ENCODE data around the gene MBLAC1. TPM values are rescaled to one million over a fixed set of nuclear protein-coding genes. Genes with fewer than 3 reads are reported as not detected.
A peak's percentile ranks its signal among the peaks of the same experiment; 100 is the strongest.
"Not testable (repeated sequence)": the region's sequence is repeated elsewhere in the genome, so short reads cannot be mapped to it uniquely, and the experiment has no call there.

MBLAC1 gene
- total RNA-seq, 2 experiments from 2014 or later: 2.3 to 3.6 TPM

- ChIA-PET CTCF (interaction anchor here (5.2 kb wide), 1 partner anchor 11 kb away, joined by 36 read pairs; no protein-coding TSS in a partner anchor), POLR2A (no interaction called here)
- peaks cover 26% of the 10 kb centered on the region for H3K4me1 Mint-ChIP-seq
- H3K4me3 Mint-ChIP-seq: peak within 1 kb of the TSS; percentile 83
- DNase-seq: peak; percentile 96
- H3K27me3 Mint-ChIP-seq: no peaks in the 10 kb centered on the region
- H3K9me3 Mint-ChIP-seq: no peaks in the 10 kb centered on the region
- H3K27ac Mint-ChIP-seq: peak within 1 kb of the TSS; percentile 99
- peaks cover 22% of the 10 kb centered on the region for H3K36me3 Mint-ChIP-seq (ENCODE audit: low read depth)
These were observed 7.4 kb upstream of the MBLAC1 start, which contains the start of the genes CNPY4 and TAF6 for GRCh38 chr7:100119072-100119969. TSS of gene CNPY4 (plus strand) at chr7:100119634. CDS start at chr7:100119745, 111 bp downstream. TSS of gene TAF6 (minus strand) at chr7:100119358. CDS start at chr7:100114209, 5,149 bp downstream.

- Mint-ChIP-seq H3K36me3 (ENCODE audit: low read depth) (peaks cover 30% of the 10 kb centered on the region), H3K9me3 (no peaks in the 10 kb centered on the region), H3K27ac (peak overlapping the region; percentile 99), H3K4me1 (peaks cover 34% of the 10 kb centered on the region), H3K27me3 (no peaks in the 10 kb centered on the region), H3K4me3 (peak overlapping the region; percentile 83)
- CTCF ChIA-PET: interaction anchor here (0.7 to 5.2 kb wide), 4 partner anchors 11 to 38 kb away, joined by 3 to 36 read pairs (median 4); partner anchors contain the start of genes AP4M1 and MCM7
- DNase-seq: peak; percentile 77
- POLR2A ChIA-PET: no interaction called here
These were observed 6.6 kb upstream of the MBLAC1 start for GRCh38 chr7:100119970-100120732.

- ChIA-PET POLR2A (no interaction called here), CTCF (interaction anchor here (0.7 to 5.2 kb wide), 5 partner anchors 10 to 308 kb away, joined by 3 to 36 read pairs (median 3); partner anchors contain the start of genes AP4M1, MCM7 and ZCWPW1)
- Mint-ChIP-seq H3K4me1 (peaks cover 38% of the 10 kb centered on the region), H3K9me3 (no peaks in the 10 kb centered on the region), H3K4me3 (peak overlapping the region; percentile 83), H3K36me3 (ENCODE audit: low read depth) (peaks cover 31% of the 10 kb centered on the region), H3K27ac (peak overlapping the region; percentile 99), H3K27me3 (no peaks in the 10 kb centered on the region)
- no peak for DNase-seq
These were observed 6.1 kb upstream of the MBLAC1 start for GRCh38 chr7:100120733-100121036.

GRCh38 chr7:100122067-100122466, 4.7 kb upstream of the MBLAC1 start:
- Mint-ChIP-seq H3K36me3 (ENCODE audit: low read depth) (peaks cover 37% of the 10 kb centered on the region), H3K27ac (no peak overlapping the region), H3K27me3 (no peaks in the 10 kb centered on the region), H3K9me3 (no peaks in the 10 kb centered on the region), H3K4me3 (no peak overlapping the region), H3K4me1 (peaks cover 49% of the 10 kb centered on the region)
- ChIA-PET CTCF (interaction anchor here (0.6 to 5.2 kb wide), 5 partner anchors 9 to 446 kb away, joined by 3 to 36 read pairs (median 4); partner anchors contain the start of genes AP4M1, MCM7 and ZCWPW1), POLR2A (no interaction called here)
- DNase-seq: no peak

GRCh38 chr7:100122568-100122967, 4.2 kb upstream of the MBLAC1 start:
- Mint-ChIP-seq H3K4me3 (no peak overlapping the region), H3K4me1 (peaks cover 49% of the 10 kb centered on the region), H3K27ac (peak overlapping the region; percentile 19), H3K27me3 (no peaks in the 10 kb centered on the region), H3K36me3 (ENCODE audit: low read depth) (peaks cover 37% of the 10 kb centered on the region), H3K9me3 (no peaks in the 10 kb centered on the region)
- ChIA-PET POLR2A (no interaction called here), CTCF (interaction anchor here (0.6 to 5.2 kb wide), 3 partner anchors 8 to 447 kb away, joined by 3 to 36 read pairs (median 4); no protein-coding TSS in a partner anchor)
- no peak for DNase-seq

- Mint-ChIP-seq H3K4me1 (peaks cover 47% of the 10 kb centered on the region), H3K36me3 (ENCODE audit: low read depth) (peaks cover 30% of the 10 kb centered on the region), H3K4me3 (peak overlapping the region; percentile 100), H3K27me3 (no peaks in the 10 kb centered on the region), H3K9me3 (no peaks in the 10 kb centered on the region), H3K27ac (peak overlapping the region; percentile 100)
- ChIA-PET CTCF (interaction anchor here (0.6 to 5.2 kb wide), 8 partner anchors 6 to 130 kb away, joined by 3 to 36 read pairs (median 4); partner anchors contain the start of genes AP4M1, MCM7 and PVRIG), POLR2A (no interaction called here)
- no peak for DNase-seq
These were observed 2.2 kb upstream of the MBLAC1 start for GRCh38 chr7:100124301-100125230.

- Mint-ChIP-seq H3K4me3 (peak overlapping the region; percentile 100), H3K4me1 (peaks cover 50% of the 10 kb centered on the region), H3K36me3 (ENCODE audit: low read depth) (peaks cover 30% of the 10 kb centered on the region), H3K9me3 (no peaks in the 10 kb centered on the region), H3K27me3 (no peaks in the 10 kb centered on the region), H3K27ac (peak overlapping the region; percentile 100)
- POLR2A ChIA-PET: interaction anchor here (0.6 to 0.7 kb wide), 2 partner anchors 26 to 171 kb away, joined by 3 read pairs; no protein-coding TSS in a partner anchor
- CTCF ChIA-PET: interaction anchor here (0.5 to 1.1 kb wide), 10 partner anchors 21 to 496 kb away, joined by 3 to 7 read pairs (median 4); no protein-coding TSS in a partner anchor
- DNase-seq: no peak
These were observed 382 bp upstream of the MBLAC1 start for GRCh38 chr7:100126239-100126930.

- POLR2A ChIA-PET: no interaction called here
- Mint-ChIP-seq H3K27ac (peak overlapping the region; percentile 89), H3K27me3 (no peaks in the 10 kb centered on the region), H3K9me3 (no peaks in the 10 kb centered on the region), H3K36me3 (ENCODE audit: low read depth) (peaks cover 19% of the 10 kb centered on the region), H3K4me1 (peaks cover 55% of the 10 kb centered on the region), H3K4me3 (peak overlapping the region; percentile 100)
- CTCF ChIA-PET: interaction anchor here (0.5 to 5.9 kb wide), 11 partner anchors 6 to 1237 kb away, joined by 3 to 39 read pairs (median 4); partner anchors contain the start of genes CNPY4 and MCM7
- peak; percentile 23 for DNase-seq
These were observed 1.3 kb downstream of the MBLAC1 start for GRCh38 chr7:100127866-100128636.

GRCh38 chr7:100128637-100128963, 1.8 kb downstream of the MBLAC1 start:
- CTCF ChIA-PET: interaction anchor here (0.6 to 5.9 kb wide), 8 partner anchors 7 to 1238 kb away, joined by 3 to 39 read pairs (median 4); partner anchors contain the start of genes CNPY4 and MCM7
- Mint-ChIP-seq H3K27ac (peak overlapping the region; percentile 89), H3K4me3 (peak overlapping the region; percentile 100), H3K36me3 (ENCODE audit: low read depth) (peaks cover 19% of the 10 kb centered on the region), H3K27me3 (no peaks in the 10 kb centered on the region), H3K4me1 (peaks cover 55% of the 10 kb centered on the region), H3K9me3 (no peaks in the 10 kb centered on the region)
- POLR2A ChIA-PET: no interaction called here
- DNase-seq: no peak

- H3K9me3 Mint-ChIP-seq; H3K27me3 Mint-ChIP-seq; H3K4me3 Mint-ChIP-seq; DNase-seq; H3K36me3 Mint-ChIP-seq (ENCODE audit: low read depth); POLR2A ChIA-PET; H3K27ac Mint-ChIP-seq: not testable (repeated sequence)
- CTCF ChIA-PET: interaction anchor here (0.7 to 5.9 kb wide), 18 partner anchors 8 to 299 kb away, joined by 3 to 39 read pairs (median 4); partner anchors contain the start of genes CNPY4, GPC2, LAMTOR4 and MEPCE
- peaks cover 44% of the 10 kb centered on the region for H3K4me1 Mint-ChIP-seq
These were observed 3.4 kb downstream of the MBLAC1 start for GRCh38 chr7:100130220-100130607.
